H1 (cell line): ENCODE measurements around the gene NEDD4L. TPM values are rescaled to one million over a fixed set of nuclear protein-coding genes. Genes with fewer than 3 reads are reported as not detected.

Experiments used
- ATF2 ChIP-seq: IDR thresholded peaks from 2 replicates; pipeline ENCODE4 v1.6.1; 2012; ENCODE audit warnings: low read length, inconsistent platforms
- CBX8 ChIP-seq: fragments of 300-800, 300-1000 bp; sonication (generic); IDR thresholded peaks from 2 replicates; pipeline ENCODE4 v1.7.1; 2016; ENCODE audit warnings: low read depth, low read length, borderline replicate concordance
- GTF2F1 ChIP-seq: IDR thresholded peaks from 2 replicates; pipeline ENCODE4 v1.6.1; 2012; ENCODE audit warnings: low read depth, low read length, improper control_type of control experiment, borderline replicate concordance
- JUN ChIP-seq: IDR thresholded peaks from 2 replicates; pipeline ENCODE4 v1.6.1; 2011; ENCODE audit warnings: low read depth, mild to moderate bottlenecking, improper control_type of control experiment, low read length
- polyA plus RNA-seq, 7 experiments: library from polyadenylated mRNA; depleted of rRNA in 3 of 7; stranded (reverse) in 5 of 7; unstranded in 2 of 7; fragments of >200 nt in 5 of 7; fragments of 200-250 nt in 2 of 7; gene quantifications; 1 replicate in 5 of 7; 2 replicates in 1 of 7; 4 replicates in 1 of 7; pipeline versions ENCODE4 v1.2.1 to v1.2.3, GENCODE V29; 2011 to 2013; ENCODE audit warnings: missing spikeins in 2 of 7, mixed read lengths in 2 of 7
- total RNA-seq: library from RNA; stranded (reverse); fragmentation: NEBNext Ultra II Directional; extraction: Animal tissue kit (Norgen Biotek cat#: 25700); gene quantifications from 2 replicates; pipeline ENCODE4 v1.2.1, GENCODE V29; 2021

Gene NEDD4L
- total and polyA plus RNA-seq, 2 of the 8 experiments (the other 6 are each of a cell fraction or from before 2014, with no cell fraction given), result 37.3 to 69.8 TPM

GRCh38 chr18:58382446-58382845 is 338.4 kb downstream of the NEDD4L start (continued):
- no peak for TF ChIP-seq ATF2
- TF ChIP-seq CBX8, result no peak
- no peak for TF ChIP-seq GTF2F1
- no peak for TF ChIP-seq JUN
